C4-2B (cell line): ENCODE measurements around the gene AHSP.

Experiments used
- H3K27ac ChIP-seq: fragments of 450-650 bp; 2 replicates; pipeline ENCODE4 v1.5.1; 2017
- ZFX ChIP-seq: fragments of 450-650 bp; IDR thresholded peaks from 2 replicates; pipeline ENCODE4 v1.6.1; 2017
- TF ChIP-seq, protein P1 (sequence below): fragments of 450-650 bp; conservative IDR thresholded peaks from 2 replicates; pipeline ENCODE4 v1.5.1; 2017; ENCODE audit warnings: mild to moderate bottlenecking

AHSP gene

DNA sequence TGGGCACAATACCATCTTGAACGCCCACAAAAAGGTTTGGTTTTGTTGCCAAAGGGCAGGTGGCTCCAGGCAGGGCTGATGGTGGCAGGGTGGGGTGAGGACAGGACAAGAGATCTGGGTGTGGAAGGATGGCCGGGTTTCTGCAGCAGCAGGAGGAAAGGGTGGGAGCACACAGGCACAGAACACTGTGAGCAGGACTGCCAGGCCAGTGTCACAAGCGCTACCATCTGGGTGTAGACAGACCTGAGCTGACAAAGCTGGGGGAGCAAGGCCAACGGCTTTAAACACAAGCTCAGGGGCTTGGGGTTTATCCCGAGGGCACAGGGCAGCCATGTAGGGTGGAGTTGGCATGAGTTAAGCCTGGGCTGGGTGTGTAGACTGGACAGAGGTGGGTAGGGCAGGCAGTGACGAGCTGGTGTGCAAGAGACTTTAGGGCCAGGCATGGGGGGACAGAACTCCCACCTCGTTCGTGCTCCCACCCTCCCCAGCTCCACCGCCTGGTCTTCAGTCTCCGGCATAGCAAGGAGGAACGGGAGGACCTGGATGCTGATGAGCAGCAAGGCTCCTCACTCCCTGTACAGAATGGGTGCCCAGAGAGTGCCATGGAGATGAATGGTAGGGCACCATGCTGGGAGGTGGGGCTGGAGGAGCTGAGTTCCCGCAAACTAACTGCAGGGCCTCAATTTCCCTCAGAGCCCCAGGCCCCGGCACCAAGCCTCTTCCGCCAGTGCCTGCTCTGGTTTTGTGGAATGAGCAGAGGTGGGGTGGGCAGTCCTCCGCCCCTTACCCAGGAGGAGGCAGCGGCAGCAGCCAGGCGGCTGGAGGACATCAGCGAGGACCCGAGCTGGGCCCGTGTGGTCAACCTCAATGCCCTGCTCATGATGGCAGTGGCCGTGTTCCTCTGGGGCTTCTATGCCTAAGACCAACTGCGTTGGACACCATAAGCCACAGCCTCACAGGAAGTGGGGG lies 37.8 kb upstream of the AHSP start:
- TF ChIP-seq, protein P1, sequence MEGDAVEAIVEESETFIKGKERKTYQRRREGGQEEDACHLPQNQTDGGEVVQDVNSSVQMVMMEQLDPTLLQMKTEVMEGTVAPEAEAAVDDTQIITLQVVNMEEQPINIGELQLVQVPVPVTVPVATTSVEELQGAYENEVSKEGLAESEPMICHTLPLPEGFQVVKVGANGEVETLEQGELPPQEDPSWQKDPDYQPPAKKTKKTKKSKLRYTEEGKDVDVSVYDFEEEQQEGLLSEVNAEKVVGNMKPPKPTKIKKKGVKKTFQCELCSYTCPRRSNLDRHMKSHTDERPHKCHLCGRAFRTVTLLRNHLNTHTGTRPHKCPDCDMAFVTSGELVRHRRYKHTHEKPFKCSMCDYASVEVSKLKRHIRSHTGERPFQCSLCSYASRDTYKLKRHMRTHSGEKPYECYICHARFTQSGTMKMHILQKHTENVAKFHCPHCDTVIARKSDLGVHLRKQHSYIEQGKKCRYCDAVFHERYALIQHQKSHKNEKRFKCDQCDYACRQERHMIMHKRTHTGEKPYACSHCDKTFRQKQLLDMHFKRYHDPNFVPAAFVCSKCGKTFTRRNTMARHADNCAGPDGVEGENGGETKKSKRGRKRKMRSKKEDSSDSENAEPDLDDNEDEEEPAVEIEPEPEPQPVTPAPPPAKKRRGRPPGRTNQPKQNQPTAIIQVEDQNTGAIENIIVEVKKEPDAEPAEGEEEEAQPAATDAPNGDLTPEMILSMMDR = no peak
- TF ChIP-seq ZFX = no peak
- no peak overlapping the region for H3K27ac ChIP-seq

DNA sequence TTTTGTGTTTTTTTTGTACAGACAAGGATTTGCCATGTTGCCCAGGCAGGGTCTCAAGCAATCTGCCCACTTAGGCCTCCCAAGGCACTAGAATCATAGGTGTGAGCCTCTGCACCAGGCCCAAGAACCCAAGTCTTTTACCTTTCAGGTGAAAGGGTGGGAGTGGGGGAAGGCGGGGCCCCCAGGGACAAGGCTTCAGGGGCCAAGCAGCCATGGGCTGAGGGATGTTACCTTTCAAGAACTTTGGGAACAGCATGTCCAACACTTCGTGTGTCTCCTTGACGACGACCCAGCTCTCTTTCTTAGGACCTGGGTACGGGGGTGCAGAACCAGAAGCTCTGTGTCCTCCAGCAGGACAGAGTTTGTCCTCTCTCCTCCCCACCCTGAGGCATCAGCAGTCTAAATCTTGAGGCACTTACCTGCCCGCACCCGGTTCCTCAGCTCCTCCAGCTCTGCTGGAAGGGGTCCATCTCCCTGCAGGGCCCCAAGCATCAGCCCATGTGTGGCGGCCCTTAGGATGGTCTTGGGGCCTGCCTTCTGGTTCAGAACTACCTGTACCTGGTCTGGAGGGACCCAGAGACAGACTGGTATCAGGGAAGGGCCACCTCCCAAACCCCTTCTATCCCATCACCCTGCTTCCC lies 35.8 kb upstream of the AHSP start:
- no peak overlapping the region for H3K27ac ChIP-seq
- TF ChIP-seq ZFX = no peak
- TF ChIP-seq, protein P1 = no peak

DNA sequence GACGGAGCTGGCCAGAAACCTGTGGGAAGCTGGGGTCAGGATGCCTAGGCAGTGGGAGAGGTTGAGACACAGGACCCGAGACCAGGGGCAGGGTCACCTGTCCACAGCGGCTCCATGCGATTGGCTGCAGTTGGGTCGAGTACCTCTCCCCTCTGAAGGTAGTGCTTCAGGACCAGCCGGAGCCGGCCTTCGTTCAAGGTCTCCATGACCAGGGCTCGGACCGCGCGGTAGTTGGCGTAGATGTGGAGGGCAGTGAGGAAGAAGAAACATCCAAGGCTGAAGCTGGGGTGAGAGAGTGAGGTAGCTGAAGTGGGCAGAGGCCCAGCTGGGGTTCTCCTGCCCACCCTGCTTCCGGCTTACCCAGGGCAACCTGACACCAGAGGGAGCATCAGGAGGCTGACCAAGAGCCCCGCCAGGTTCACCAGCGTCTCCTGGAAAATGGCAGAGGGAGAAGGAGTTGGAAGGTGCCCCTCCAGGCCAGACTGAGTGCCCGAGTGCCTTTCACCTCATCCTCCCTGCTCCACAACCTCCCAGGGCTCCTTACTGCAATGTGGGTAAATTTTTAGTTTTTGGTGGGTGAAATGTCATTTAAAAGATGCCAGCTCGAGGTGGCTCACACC lies 34.1 kb upstream of the AHSP start:
- no peak overlapping the region for H3K27ac ChIP-seq
- TF ChIP-seq, protein P1 = no peak
- no peak for TF ChIP-seq ZFX

DNA sequence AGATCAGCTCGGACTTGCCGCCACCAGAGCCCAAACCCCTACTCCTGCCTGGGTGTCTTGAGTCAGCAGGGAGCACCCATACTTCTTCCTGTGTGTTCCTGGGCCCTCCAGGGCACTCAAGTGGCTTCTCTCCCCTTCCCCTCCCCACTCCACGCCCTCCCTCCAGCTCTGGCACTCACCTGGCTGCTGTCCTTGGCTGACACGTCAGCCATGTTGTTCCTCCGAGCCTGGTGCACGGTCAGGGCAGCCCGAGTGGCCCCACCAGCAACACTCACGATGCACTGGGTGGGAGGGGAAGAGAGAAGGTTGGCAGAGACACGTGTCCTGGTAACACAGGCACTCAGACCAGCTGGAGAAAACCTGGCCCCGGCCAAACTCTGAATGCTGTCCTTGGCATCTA lies 31.0 kb upstream of the AHSP start:
- TF ChIP-seq, protein P1 = no peak
- no peak for TF ChIP-seq ZFX
- no peak overlapping the region for H3K27ac ChIP-seq

DNA sequence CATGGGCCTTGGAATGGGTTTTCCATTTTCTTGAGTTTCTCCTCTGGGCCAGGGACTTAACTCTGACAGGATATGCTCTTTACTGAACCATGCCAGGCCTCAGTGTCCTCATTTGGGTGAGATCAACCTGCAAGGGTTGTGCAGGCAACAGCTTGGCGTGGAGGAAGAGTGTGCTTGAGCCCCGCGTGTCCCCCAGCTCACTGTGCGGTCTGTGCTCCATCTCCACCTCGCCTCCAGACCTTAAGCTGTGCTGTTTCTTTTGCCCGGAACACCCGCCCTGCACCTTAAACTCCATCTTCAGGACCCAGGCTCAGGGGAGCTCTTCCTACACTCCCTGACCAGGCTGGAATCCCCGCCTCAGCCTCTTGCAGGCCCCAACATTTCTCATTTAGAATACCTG lies 29.2 kb upstream of the AHSP start:
- no peak overlapping the region for H3K27ac ChIP-seq
- TF ChIP-seq, protein P1 = no peak
- TF ChIP-seq ZFX = no peak

DNA sequence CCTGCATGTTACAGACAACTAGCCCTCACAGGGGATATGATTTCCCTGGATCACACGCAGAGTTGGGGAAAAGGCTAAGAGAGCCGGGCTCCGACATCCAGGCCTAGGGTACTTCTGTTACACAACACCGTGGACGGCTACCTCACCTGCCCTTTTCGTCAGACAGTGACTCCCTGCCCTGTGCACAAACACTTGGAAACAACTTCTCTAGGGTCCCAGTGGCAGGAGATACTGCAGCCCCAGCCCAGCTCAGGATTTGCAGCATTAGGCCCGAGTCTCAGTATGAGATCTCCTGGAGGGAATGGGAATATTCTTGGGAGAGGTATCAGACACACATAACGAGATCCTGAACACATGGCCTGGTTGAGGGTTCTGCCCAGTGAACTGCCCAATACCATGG lies 27.8 kb upstream of the AHSP start:
- no peak overlapping the region for H3K27ac ChIP-seq
- TF ChIP-seq ZFX = no peak
- TF ChIP-seq, protein P1 = no peak
